Fibroblast of lung (primary cell): Measurements from ENCODE around the gene PLA2G7.

Experiments used
- EZH2 ChIP-seq: IDR thresholded peaks from 2 replicates; pipeline ENCODE4 v1.5.1; 2012; ENCODE audit warnings: low read length, control low read depth, mild to moderate bottlenecking; ENCODE audit errors: missing control alignments
- TF ChIP-seq, protein P1 (sequence below), 2 donors: IDR thresholded peaks in 1 of 2; conservative IDR thresholded peaks in 1 of 2; 1 replicate in 1 of 2; 2 replicates in 1 of 2; pipeline ENCODE4 v1.5.1; 2011 to 2012; ENCODE audit warnings: low read length in 2 of 2, control low read depth in 1 of 2, inconsistent platforms in 1 of 2, low read depth in 1 of 2, mild to moderate bottlenecking in 1 of 2

DNA sequence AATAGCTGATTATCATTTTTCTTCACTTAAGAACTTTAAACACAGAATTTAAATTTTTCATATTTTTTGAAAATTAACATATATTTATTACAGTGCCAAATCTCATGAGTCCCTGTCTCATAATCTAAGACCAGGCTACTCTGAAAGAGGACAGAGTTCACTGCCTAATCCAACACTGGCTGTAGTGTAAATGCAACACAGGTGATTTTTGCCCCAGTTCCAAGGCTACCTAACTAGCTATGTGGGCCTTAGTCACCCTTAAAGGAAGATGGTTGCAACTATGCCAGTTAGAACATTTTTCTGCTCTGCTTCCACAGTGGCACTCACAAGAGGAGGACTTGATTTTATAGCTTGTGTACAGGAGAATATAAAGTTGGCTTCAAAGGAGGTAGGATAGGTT lies 77.5 kb downstream of the PLA2G7 start:
- TF ChIP-seq, protein P1, sequence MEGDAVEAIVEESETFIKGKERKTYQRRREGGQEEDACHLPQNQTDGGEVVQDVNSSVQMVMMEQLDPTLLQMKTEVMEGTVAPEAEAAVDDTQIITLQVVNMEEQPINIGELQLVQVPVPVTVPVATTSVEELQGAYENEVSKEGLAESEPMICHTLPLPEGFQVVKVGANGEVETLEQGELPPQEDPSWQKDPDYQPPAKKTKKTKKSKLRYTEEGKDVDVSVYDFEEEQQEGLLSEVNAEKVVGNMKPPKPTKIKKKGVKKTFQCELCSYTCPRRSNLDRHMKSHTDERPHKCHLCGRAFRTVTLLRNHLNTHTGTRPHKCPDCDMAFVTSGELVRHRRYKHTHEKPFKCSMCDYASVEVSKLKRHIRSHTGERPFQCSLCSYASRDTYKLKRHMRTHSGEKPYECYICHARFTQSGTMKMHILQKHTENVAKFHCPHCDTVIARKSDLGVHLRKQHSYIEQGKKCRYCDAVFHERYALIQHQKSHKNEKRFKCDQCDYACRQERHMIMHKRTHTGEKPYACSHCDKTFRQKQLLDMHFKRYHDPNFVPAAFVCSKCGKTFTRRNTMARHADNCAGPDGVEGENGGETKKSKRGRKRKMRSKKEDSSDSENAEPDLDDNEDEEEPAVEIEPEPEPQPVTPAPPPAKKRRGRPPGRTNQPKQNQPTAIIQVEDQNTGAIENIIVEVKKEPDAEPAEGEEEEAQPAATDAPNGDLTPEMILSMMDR (conservative IDR thresholded peaks at IDR 0.05 in 1 of 2, IDR thresholded peaks at IDR 0.05 in 1 of 2; ENCODE audit: low read depth in 1 of 2, low read length in 2 of 2): no peak
- TF ChIP-seq EZH2: no peak
